ENCODE measurements around the gene GSDME.

- TF ChIP-seq RFX5 (IDR thresholded peaks at IDR 0.05) (no peak), CTCF (IDR thresholded peaks at IDR 0.05) (no peak), CHD4 (IDR thresholded peaks at IDR 0.05; ENCODE audit: borderline replicate concordance) (no peak)
These were observed 1.5 kb downstream of the GSDME start for GRCh38 chr7:24755541-24756407.
